Measurements from ENCODE around the gene PLEKHG4.

PLEKHG4 gene

DNA sequence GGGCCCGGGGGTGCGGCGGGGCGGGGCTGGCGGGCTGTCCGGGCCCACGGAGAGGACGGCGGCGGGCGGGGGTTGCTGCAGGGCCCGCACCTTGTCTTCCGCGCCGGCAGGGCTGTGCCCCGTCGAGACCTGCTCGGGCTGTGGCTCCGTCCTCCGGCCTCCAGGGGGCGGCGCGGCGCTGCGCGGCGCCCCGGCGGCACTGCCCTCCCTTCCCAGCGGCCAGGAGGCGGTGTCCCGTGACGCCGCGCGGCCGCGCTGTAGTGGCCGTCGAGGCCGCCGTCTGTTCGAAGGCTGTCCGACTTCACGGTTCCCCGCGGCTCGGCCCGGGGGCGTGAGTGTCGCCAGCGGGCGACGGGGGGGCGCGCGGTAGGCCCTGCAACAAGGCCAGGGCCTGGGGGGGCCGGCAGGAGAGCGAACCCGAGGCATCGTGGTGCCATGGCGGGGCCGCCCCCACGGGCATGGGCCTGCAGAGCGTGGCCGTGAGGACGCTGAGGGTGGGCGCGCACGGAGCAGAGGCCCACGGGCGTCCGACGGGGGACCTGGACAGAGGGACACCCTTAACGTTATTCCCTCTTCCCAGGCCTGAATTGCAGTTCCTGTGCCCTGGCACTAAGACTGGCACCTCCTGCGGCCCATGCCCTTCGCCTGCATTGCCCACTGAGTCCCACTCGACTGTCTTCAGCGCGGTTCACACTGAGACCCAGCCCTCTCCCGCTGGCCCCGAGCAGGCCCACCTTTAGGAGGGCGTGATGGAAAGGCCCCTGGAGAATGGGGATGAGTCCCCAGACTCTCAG is at the start of gene PLEKHG4:
PLEKHG4 (plus strand) TSS at position 237 of the 794 bp plus-strand sequence; CDS start at position 750, 513 bp downstream.
- in situ Hi-C loops (cut with HindIII; ENCODE audit: low sequenced_read_pairs): loop anchor here (5.0 kb wide), 1 partner anchor 43 kb away; no protein-coding TSS in a partner anchor

DNA sequence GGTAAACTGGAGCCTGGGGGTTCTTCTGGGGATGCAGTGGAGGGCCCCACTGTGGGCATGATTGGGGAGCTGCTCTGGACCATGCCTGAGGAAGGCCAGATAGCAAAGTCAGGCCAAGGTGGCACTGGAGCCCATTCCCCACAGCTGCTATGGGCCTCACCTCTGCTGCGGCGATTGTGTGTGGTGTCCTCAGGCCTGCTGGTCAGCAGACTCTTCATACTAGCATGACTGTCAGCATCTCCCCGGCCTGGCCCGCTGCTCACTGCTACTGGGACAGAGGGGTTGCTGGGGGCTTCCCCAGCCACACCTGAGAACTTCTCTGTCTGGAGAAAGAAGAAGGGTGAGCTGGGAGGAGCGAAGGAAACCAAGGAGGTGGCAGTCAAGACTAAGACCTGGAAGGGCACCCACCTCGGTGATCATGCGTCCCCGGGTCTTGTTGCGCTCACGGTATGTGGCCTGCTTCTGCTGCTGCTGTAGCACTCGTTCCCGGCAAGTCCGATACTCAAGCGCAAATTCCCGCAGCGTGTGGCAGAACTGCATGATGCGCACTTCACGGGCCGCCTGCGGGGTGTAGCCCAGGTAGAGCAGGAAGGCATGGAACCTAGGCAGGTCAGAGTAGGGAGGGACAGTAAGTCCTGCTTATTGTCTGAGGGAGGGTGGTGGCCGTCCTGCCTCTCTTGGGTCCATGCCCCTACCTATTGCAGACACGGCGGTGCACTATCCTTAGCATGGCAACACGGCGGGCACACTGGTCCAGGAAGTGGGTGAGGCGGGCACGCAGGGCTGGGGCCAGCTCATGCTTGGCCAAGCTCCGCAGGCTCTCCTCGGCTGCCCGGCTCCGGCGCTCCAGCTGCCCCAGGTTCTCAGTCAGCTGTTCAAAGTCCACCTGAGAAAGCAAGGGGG is 49.2 kb upstream of the PLEKHG4 start:
- in situ Hi-C loops (cut with HindIII; ENCODE audit: low sequenced_read_pairs): no loop called here

DNA sequence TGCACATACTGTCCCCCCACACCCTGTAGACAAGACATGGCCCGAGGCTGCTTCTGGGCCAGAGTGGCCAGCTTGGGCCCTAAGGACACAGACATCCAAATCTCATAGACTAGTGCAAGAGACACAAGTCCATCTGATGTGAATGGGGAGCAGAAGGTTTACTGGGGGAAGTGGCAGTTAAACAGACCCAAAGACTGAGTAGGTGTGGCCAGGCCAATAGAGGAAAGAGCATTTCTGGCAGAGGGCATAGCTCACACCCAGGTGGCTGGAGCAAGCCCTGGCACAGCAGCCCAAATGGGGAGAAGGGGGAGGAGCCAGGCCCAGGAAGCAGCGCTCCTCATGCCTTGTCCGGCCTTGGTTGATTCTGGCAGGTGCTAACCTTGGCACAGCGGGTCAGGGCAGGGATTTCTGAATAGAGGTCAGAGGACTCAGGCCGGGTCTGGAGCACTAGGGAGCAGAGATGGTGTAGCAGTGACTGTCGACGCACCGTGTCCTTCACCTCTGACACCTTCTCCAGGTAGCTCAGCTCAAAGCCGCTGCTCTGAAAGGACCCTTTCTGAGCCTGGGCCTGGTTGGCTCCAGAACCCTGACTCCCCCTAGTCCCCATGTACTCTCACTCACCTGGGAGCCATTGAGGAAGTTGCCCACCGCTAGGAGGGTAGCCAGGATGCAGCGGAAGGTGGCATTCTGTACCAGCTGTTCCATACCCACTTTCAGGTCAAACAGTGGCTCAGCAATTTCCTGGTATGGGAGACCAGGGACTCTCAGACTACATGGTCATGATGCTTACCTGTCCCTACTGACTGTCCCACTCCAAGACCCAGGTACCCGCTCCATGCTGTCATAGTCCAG is 48.3 kb upstream of the PLEKHG4 start:
- in situ Hi-C loops (cut with HindIII; ENCODE audit: low sequenced_read_pairs): no loop called here

DNA sequence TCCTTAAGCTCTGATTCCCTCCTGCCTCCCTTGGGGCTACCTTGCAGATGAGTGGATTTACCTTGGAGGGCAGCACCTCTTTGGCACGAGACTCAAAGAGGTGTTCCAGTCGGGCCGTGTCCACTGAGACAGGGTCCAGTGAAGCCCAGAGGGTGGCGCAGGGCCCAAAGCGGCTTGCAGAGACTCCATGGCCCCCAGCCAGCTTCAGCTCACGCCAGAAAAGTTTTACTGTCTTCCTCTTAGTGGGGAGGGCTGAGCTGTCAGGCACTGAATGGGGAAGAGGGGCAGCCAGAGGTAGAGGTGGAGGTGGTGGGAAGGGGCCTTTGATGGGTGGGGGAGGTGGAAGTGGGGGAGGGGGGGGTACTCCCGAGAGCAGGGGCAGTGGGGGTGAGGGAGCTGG is 45.7 kb upstream of the PLEKHG4 start:
- in situ Hi-C loops (cut with HindIII; ENCODE audit: low sequenced_read_pairs): no loop called here

DNA sequence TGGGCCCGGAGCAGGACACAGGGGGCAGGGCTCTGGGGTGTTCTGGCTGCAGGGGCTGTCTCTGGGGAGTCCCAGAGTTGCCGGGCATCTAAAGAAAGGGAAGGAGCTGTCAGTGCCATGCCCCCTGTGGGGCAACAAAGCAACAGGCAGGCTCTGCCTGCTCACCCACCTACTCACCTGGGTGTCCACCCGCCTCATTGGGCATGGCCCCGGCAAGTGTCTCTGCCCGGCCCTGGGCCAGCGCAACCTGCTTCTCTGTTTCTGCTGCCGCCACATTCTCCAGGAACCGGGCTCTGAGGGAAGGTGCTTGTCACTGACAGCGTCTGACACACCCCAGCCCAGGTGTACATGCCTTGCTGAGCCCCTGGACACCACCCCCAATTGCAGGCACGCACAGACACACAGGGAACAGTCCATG is 45.1 kb upstream of the PLEKHG4 start:
- in situ Hi-C loops (cut with HindIII; ENCODE audit: low sequenced_read_pairs): no loop called here

DNA sequence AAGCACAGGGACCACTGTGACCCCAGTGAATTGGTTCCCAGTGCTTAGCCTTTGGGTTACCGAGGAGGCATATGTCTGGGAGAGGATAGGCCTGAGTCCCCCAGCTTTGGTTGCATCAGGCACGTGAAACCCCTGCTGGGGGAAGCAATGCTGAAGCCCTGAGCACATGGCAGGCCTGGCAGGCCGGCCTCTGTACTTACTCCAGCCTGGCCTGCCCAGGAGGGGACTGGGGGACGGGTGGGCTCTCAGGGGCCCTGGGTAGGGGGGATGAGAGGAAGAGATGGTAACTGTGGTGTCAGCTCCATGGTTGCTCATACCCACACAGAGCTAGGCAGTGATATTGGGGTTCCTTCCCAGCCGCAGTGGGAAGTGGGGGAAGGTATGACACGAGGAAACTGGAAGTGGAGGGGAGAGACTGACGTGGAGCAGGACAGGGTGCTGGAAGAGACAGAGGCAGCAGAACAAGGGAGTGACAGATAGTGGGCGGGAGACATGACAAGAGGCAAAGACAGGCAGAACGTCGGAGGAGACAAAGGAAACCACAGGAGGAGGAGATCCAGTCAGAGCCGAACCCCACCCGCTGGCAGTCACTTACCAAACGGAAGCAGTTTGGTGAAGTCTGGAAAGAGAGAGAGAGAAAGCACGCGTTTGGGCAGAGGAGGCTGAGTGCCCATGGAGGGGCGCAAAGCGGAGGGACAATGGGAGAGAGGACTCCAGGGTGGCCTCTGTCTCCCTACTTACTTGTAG is 43.3 kb upstream of the PLEKHG4 start:
- in situ Hi-C loops (cut with HindIII; ENCODE audit: low sequenced_read_pairs): loop anchor here (5.0 kb wide), 3 partner anchors 39 to 69 kb away; partner anchors contain the start of gene ELMO3

GRCh38 chr16:67236563-67237395 is 42.6 kb upstream of the PLEKHG4 start:
- in situ Hi-C loops (cut with HindIII; ENCODE audit: low sequenced_read_pairs): loop anchor here (5.0 kb wide), 3 partner anchors 39 to 69 kb away; partner anchors contain the start of gene ELMO3

DNA sequence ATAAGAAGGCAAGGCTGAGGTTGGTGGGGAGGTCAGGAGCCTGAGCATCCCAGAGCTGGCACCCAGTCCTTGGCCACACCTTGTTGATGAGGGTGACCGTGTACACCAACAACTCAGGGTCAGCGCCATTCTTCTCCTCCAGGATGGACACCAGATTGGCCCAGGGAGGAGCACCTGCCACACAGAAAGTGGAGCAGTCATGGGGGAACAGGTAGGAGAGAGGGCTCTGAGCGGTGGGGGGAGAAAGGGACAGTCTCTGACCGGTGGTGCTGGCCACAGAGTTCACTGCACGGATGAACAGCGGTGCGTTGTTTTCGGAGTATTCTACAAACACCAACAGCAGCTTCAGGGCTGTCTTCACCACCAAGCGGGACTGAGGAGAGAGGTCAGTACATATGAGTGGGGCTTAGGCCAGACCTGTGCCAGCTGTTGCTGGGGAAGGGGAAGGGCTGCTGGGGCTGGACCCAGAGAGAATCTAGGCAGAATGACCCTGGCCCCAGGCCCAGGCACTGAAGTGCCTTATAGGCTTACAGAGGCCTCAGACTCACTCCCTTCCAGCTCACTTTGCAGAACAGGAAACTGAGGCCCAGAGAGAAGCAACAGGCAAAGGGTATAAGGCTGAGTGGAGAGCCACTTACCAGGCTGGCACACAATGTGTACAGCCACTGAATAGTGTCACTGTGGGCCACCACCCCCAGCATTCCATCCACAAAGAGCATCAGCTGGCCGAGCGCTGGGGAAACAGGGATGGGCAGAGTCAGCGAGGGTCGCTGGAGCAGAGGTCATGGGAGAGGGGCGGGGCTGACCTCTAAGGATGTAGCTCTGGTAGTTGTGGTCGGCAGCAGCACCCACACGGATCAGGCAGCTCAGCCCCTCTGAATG is 41.7 kb upstream of the PLEKHG4 start:
- in situ Hi-C loops (cut with HindIII; ENCODE audit: low sequenced_read_pairs): loop anchor here (5.0 kb wide), 3 partner anchors 40 to 70 kb away; partner anchors contain the start of gene ELMO3

DNA sequence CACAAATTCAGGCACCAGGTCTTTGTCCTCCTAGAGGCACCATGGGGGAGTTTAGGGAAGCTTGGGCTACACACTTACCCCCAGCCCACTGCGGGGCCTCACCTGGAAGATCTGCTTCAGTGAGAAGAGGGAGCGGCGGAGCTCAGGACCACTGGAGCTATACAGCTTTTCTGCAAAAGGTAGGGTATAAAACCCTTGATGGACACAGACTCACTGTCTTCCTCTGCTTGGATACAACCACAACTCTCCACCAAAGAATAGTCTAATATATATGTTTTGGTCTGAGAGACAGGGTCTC is 41.1 kb upstream of the PLEKHG4 start:
- in situ Hi-C loops (cut with HindIII; ENCODE audit: low sequenced_read_pairs): loop anchor here (5.0 kb wide), 3 partner anchors 41 to 71 kb away; partner anchors contain the start of gene ELMO3

DNA sequence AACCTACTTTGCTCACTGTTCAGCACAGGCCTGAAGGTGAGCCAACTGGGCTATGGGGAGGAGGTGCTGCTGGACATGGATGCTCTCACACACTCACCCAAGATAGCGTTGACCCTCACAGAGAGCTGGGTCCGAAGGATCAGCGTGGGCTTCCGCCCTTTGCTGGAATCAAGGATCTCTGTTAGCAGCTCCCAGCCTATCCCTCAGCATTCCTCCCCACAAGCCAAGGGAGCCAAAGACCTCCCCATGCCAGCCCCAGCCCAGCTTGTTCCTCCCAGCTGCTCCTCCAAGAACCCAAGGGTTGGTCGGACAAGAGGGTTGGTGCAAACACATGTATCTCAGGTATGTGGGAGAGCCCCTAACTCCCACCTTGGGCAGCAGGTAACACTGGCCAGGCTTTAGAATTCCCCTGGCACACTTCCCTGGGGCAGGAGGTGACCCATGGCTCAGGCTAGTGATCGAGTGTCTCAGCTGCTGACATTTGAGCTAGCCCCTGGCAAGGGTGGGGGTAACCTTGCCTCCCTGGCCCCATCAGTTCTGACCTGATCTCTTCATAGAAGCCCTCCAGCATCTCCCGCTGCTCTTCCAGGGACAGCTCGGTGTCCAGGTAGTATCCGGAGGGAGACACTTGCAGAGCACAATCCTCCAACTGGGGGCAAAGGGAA is 40.4 kb upstream of the PLEKHG4 start:
- in situ Hi-C loops (cut with HindIII; ENCODE audit: low sequenced_read_pairs): loop anchor here (5.0 kb wide), 3 partner anchors 42 to 72 kb away; partner anchors contain the start of gene ELMO3

- in situ Hi-C loops (cut with HindIII; ENCODE audit: low sequenced_read_pairs): no loop called here
These were observed 38.8 kb upstream of the PLEKHG4 start for GRCh38 chr16:67240506-67240905.

- in situ Hi-C loops (cut with HindIII; ENCODE audit: low sequenced_read_pairs): no loop called here
These were observed 38.1 kb upstream of the PLEKHG4 start for GRCh38 chr16:67241008-67241900.

GRCh38 chr16:67242138-67242730 is 37.1 kb upstream of the PLEKHG4 start:
- in situ Hi-C loops (cut with HindIII; ENCODE audit: low sequenced_read_pairs): no loop called here

DNA sequence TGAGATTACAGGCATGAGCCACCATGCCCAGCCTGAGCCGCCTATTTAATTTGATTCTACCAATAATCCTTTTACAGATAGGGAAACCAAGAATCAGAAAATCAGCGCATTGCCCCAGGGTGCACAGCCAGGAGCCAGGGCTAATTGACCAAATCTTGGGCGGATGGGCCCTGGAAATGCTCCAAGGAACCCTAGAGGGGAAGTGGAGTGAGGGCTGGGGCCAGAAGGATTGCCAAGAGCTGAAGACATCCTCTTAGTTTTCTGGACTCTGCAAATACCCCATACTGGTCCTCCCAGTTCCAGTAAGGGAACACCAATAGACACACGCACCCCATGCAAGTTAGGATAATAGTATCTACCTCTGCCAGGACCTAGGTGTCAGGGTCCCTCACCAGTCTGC is 35.9 kb upstream of the PLEKHG4 start:
- in situ Hi-C loops (cut with HindIII; ENCODE audit: low sequenced_read_pairs): no loop called here

DNA sequence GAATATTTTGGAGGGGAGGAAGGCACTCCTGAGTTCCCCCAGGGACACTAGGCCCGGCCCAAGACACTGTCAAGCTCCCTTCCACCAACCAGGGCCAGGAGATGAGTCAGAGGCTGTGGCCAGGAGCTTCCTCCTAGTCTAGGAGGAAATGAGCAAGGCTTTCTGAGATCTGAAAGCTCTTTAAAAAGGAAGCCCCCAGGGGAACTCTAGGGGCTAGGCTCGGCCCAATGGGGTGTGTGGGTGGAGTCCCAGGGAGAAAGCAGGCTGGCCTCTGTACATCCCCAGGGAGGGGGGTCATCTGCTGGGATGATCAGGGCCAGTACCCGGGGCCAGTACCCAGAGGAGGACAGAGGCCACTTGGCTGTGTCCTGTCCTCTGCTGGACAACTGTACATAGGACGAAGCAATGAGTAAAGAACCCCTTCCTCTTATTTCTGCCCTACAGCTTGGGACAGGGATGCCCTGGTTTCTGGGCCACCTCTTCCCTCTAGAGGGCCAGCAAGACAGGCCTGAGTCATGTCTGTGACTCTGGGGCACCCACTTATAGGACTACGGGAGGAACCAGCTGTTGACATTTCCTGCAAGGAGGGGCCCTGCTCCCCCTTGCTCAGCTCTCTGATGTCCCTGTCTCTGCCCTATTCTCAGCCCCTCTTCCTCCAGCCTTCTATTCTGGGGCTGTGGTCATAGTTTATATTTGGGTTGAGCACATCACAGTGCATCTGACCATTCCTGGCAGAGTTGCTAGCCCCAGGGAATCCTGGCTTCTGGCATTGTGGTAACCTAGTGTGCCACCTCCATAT is 34.7 kb upstream of the PLEKHG4 start:
- in situ Hi-C loops (cut with HindIII; ENCODE audit: low sequenced_read_pairs): no loop called here
